ENCODE results near the gene CARM1.
A peak's percentile ranks its signal among the peaks of the same experiment; 100 is the strongest.

CARM1 gene

DNA sequence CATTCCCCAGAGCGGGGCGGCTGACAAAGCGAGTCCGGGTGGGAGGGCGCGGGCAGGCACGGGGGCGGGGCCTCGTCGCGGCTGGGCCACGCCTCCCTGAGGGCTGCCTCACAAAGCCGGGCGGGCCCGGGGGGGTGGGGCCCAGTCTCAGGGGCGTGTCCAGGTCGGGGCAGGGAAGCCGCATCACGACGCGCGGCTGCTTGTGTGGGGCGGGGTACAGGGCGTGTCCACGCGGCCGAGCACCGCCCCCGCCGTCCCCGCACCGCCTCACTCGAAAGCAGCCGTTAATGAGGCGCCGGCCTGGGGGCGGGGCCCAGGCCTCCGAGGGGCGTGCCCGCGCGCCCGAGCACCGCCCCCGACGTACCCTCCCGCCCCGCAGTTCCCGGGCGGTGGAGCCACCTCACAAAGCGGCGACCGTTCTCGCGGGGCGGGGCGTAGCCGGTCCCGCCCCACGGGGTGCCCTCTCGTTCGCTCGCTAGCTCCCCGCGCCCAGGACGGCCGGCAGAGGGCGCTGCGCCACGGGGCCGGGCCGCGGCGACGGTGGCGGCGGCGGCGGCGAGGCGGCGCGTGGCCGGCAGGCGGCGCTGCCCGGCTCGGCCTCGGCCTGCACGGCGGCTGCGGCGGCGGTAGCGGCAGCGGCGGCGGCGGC lies at the start of gene CARM1:
Gene CARM1, plus strand, starts transcription at position 599 of the 649 bp plus-strand sequence. CDS start 150 bp downstream, outside the sequence.
- TF ChIP-seq, protein P1, sequence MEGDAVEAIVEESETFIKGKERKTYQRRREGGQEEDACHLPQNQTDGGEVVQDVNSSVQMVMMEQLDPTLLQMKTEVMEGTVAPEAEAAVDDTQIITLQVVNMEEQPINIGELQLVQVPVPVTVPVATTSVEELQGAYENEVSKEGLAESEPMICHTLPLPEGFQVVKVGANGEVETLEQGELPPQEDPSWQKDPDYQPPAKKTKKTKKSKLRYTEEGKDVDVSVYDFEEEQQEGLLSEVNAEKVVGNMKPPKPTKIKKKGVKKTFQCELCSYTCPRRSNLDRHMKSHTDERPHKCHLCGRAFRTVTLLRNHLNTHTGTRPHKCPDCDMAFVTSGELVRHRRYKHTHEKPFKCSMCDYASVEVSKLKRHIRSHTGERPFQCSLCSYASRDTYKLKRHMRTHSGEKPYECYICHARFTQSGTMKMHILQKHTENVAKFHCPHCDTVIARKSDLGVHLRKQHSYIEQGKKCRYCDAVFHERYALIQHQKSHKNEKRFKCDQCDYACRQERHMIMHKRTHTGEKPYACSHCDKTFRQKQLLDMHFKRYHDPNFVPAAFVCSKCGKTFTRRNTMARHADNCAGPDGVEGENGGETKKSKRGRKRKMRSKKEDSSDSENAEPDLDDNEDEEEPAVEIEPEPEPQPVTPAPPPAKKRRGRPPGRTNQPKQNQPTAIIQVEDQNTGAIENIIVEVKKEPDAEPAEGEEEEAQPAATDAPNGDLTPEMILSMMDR (IDR thresholded peaks at IDR 0.05; ENCODE audit: low read depth, low read length, missing control alignments): peak; percentile 63
- H3K4me3 ChIP-seq (ENCODE audit: low read depth, low read length): peak within 1 kb of the TSS; percentile 84
- peak; percentile 78 for DNase-seq (ENCODE audit: low read depth)

DNA sequence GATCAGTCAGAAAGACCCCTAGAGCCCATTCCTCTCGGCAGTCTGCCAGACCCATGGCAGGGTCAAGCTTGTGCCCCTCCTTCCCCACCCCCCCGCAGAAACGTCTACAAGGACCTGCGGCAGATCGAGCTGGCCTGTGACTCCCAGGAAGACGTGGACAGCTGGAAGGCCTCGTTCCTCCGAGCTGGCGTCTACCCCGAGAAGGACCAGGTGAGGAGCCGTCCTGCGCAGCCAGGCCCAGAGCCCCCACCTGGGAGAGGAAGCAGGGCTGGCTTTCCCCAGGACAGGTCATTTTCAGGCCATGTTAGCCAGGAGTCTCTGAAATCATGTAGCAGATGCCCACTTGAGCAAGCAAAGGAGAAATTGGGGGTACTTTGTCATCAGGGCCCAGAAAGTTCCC lies 47.7 kb upstream of the CARM1 start:
- no peak for DNase-seq (ENCODE audit: low read depth)
- no peak overlapping the region for H3K4me3 ChIP-seq (ENCODE audit: low read depth, low read length)
- TF ChIP-seq, protein P1 (IDR thresholded peaks at IDR 0.05; ENCODE audit: low read depth, low read length, missing control alignments): no peak

DNA sequence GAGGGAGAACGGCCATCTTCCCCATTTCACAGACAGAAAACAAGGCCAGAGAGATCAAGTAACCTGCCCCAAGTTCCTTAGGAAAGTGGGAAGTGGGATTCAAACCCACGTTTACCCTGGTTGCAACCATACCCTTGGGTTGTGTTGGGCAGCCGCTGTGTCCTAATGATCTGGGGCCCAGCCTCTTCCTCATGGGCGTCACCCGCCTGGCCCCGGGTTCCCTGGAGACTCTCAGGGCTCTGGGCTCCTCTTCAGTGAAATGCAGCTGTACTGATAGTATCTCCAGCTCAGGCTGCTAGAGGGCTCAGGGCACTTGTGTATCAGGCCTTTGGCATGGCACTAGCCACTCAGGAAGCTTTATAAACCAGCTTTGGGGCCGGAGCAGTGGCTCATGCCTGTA lies 45.1 kb upstream of the CARM1 start:
- DNase-seq (ENCODE audit: low read depth): no peak
- TF ChIP-seq, protein P1 (IDR thresholded peaks at IDR 0.05; ENCODE audit: low read depth, low read length, missing control alignments): no peak
- H3K4me3 ChIP-seq (ENCODE audit: low read depth, low read length): no peak overlapping the region

DNA sequence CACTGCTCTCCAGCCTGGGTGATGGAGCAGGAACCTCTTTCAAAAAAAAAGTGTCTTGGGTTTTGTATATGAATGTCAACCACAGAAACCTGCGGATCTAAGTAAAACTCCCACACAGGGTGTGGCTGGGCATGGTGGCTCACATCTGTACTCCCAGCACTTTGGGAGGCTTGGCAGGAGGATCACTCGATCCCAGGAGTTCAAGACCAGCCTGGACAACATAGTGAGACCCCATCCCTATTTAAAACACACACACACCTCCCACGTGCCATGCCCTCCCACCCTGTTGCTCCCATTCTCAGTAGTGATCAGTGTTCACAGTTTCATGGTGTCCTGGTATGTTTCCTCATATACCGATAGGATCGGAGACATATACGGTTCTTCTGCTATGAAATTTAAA lies 44.5 kb upstream of the CARM1 start:
- DNase-seq (ENCODE audit: low read depth): no peak
- no peak overlapping the region for H3K4me3 ChIP-seq (ENCODE audit: low read depth, low read length)
- TF ChIP-seq, protein P1 (IDR thresholded peaks at IDR 0.05; ENCODE audit: low read depth, low read length, missing control alignments): no peak

DNA sequence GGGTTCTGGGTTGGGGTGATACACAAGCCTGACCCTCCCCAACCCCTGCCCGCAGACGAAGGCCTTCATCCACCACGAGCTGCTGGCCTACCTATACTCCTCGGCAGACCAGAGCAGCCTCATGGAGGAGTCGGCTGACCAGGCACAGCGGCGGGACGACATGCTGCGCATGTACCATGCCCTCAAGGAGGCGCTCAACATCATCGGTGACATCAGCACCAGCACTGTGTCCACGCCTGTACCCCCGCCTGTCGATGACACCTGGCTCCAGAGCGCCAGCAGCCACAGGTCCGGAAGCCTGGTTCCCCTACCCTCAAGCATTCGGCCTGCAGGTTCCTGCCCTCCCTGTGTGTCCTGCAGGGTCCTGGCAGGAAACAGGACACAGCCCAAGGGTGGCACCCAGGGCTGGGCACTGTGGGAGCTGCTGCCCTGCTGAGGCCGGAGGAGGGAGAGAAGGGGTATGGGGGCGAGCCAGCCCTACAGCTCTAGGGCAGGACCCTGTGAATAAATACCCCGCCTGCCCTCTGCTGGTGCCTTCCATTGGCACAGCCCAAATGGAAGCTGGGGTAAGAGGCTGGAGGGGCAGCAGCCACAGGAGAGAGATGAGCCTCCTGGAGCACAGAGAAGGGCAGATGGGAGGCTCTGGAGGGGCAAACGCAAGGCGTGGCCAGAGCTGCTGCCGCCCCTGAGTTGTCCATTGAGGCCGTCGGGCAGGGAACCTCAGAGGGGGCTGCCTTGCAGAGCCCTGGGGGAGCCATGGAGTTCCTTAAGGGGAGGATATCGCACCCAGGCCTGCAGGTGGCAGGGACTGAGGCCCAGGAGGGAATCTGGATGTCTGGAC lies 42.2 kb upstream of the CARM1 start:
- DNase-seq (ENCODE audit: low read depth): no peak
- TF ChIP-seq, protein P1 (IDR thresholded peaks at IDR 0.05; ENCODE audit: low read depth, low read length, missing control alignments): peak; percentile 4
- no peak overlapping the region for H3K4me3 ChIP-seq (ENCODE audit: low read depth, low read length)

DNA sequence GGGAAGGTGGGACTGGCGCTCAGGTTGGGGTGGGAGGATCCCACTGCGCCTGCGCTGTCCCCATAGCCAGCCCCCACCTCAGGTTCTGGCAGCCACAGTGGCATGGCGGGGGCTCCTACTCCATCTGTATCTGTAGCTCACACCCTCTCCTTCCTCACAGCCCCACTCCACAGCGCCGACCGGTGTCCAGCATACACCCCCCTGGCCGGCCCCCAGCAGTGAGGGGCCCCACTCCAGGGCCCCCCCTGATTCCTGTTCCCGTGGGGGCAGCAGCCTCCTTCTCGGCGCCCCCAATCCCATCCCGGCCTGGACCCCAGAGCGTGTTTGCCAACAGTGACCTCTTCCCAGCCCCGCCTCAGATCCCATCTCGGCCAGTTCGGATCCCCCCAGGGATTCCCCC lies 41.4 kb upstream of the CARM1 start:
- TF ChIP-seq, protein P1 (IDR thresholded peaks at IDR 0.05; ENCODE audit: low read depth, low read length, missing control alignments): no peak
- no peak for DNase-seq (ENCODE audit: low read depth)
- no peak overlapping the region for H3K4me3 ChIP-seq (ENCODE audit: low read depth, low read length)

All from GM12864 (cell line).